Gastrocnemius medialis (tissue), 4 donors: ENCODE data around the gene REXO4.

Experiments used
- CTCF ChIP-seq, 5 experiments: fragments of 450-650 bp in 3 of 5; fragments of 200-600 bp in 2 of 5; sonication (generic) in 2 of 5; IDR thresholded peaks in 4 of 5; conservative IDR thresholded peaks in 1 of 5; 1 replicate in 4 of 5; 2 replicates in 1 of 5; pipeline ENCODE4 v1.5.1; 2016 to 2019; ENCODE audit warnings: antibody characterized with exemption in 5 of 5, mild to moderate bottlenecking in 3 of 5, moderate library complexity in 3 of 5
- POLR2A ChIP-seq, 2 donors: fragments of 450-650 bp; IDR thresholded peaks; one replicate each; pipeline ENCODE4 v1.6.1; 2017; ENCODE audit warnings: antibody characterized with exemption in 2 of 2, mild to moderate bottlenecking in 2 of 2, moderate library complexity in 2 of 2

GRCh38 chr9:133429641-133430161, 11.9 kb upstream of the REXO4 start:
- TF ChIP-seq CTCF (IDR thresholded peaks at IDR 0.05 in 4 of 5, conservative IDR thresholded peaks at IDR 0.05 in 1 of 5) (no peak), POLR2A (IDR thresholded peaks at IDR 0.05) (no peak)
